K562 (cell line): ENCODE data around the gene HAUS6.

Experiments
- CTCF ChIP-seq, 3 experiments: IDR thresholded peaks in 2 of 3; conservative IDR thresholded peaks in 1 of 3; 2 replicates each; pipeline ENCODE4 v1.5.1; 2011 to 2012; ENCODE audit warnings: low read length in 3 of 3, mild to moderate bottlenecking in 3 of 3, control low read depth in 2 of 3, improper control_type of control experiment in 1 of 3, inconsistent platforms in 1 of 3, low read depth in 1 of 3, mixed read lengths in 1 of 3, moderate library complexity in 1 of 3; ENCODE audit not compliant: insufficient read depth in 2 of 3
- DNMT1 ChIP-seq: fragments of 450-650 bp; IDR thresholded peaks from 2 replicates; pipeline ENCODE4 v1.6.1; 2016; ENCODE audit warnings: antibody characterized with exemption, mild to moderate bottlenecking
- HNRNPLL ChIP-seq: fragments of 200-400 bp; formaldehyde crosslinking; IDR thresholded peaks from 2 replicates; pipeline ENCODE4 v1.6.1; 2017; ENCODE audit warnings: low read length, low read depth, mild to moderate bottlenecking; ENCODE audit not compliant: poor library complexity, severe bottlenecking
- MXD1 ChIP-seq: fragments of 250-450 bp; sonication (Bioruptor Pico); IDR thresholded peaks from 2 replicates; pipeline ENCODE4 v1.8.0; 2021; ENCODE audit warnings: borderline replicate concordance, mild to moderate bottlenecking, moderate library complexity; ENCODE audit not compliant: poor library complexity, severe bottlenecking
- MXI1 ChIP-seq: IDR thresholded peaks from 2 replicates; pipeline ENCODE4 v1.6.1; 2011; ENCODE audit warnings: low read depth, mild to moderate bottlenecking, improper control_type of control experiment, low read length
- PHF20 ChIP-seq: fragments of 450-650 bp; IDR thresholded peaks from 2 replicates; pipeline ENCODE4 v1.6.1; 2018; ENCODE audit not compliant: partially characterized antibody
- POLR2A ChIP-seq: fragments of 450-650 bp; conservative IDR thresholded peaks from 2 replicates; pipeline ENCODE4 v1.6.1; 2016
- POLR2AphosphoS5 ChIP-seq: IDR thresholded peaks from 2 replicates; pipeline ENCODE4 v1.6.1; 2011; ENCODE audit warnings: mild to moderate bottlenecking, low read depth, low read length, moderate library complexity; ENCODE audit not compliant: control insufficient read depth, insufficient read depth
- SMARCC2 ChIP-seq: fragments of 450-650 bp; IDR thresholded peaks from 2 replicates; pipeline ENCODE4 v1.6.1; 2017; ENCODE audit warnings: antibody characterized with exemption, moderate library complexity, mild to moderate bottlenecking, low read depth
- ZNF354B ChIP-seq: fragments of 250-450 bp; sonication (Bioruptor Pico); IDR thresholded peaks from 2 replicates; pipeline ENCODE4 v1.4.0; 2020
- ZNF695 ChIP-seq: fragments of 450-650 bp; formaldehyde crosslinking; IDR thresholded peaks from 2 replicates; pipeline ENCODE4 v1.4.0; 2020; ENCODE audit warnings: mild to moderate bottlenecking, moderate library complexity

- TF ChIP-seq ZNF695 (CRISPR knock-in tag), result no peak
- TF ChIP-seq DNMT1, result no peak
- TF ChIP-seq MXD1 (CRISPR knock-in tag), result no peak
- no peak for TF ChIP-seq MXI1
- TF ChIP-seq SMARCC2, result no peak
- no peak for TF ChIP-seq CTCF (IDR thresholded peaks at IDR 0.05 in 2 of 3, conservative IDR thresholded peaks at IDR 0.05 in 1 of 3; ENCODE audit: insufficient read depth in 2 of 3, low read depth in 1 of 3, low read length in 3 of 3)
- TF ChIP-seq POLR2AphosphoS5, result no peak
- TF ChIP-seq HNRNPLL, result no peak
- TF ChIP-seq POLR2A, result no peak
- TF ChIP-seq ZNF354B (CRISPR knock-in tag), result no peak
- TF ChIP-seq PHF20, result no peak
These were observed 52.6 kb downstream of the HAUS6 start for GRCh38 chr9:19049917-19050636.
